GM15510 (cell line): ENCODE data around the gene FAM83C.

Experiments used
- POLR2A ChIP-seq: IDR thresholded peaks from 3 replicates; pipeline ENCODE4 v1.6.1; 2011; ENCODE audit warnings: borderline replicate concordance; ENCODE audit not compliant: insufficient read length; ENCODE audit errors: extremely low read depth

FAM83C gene

DNA sequence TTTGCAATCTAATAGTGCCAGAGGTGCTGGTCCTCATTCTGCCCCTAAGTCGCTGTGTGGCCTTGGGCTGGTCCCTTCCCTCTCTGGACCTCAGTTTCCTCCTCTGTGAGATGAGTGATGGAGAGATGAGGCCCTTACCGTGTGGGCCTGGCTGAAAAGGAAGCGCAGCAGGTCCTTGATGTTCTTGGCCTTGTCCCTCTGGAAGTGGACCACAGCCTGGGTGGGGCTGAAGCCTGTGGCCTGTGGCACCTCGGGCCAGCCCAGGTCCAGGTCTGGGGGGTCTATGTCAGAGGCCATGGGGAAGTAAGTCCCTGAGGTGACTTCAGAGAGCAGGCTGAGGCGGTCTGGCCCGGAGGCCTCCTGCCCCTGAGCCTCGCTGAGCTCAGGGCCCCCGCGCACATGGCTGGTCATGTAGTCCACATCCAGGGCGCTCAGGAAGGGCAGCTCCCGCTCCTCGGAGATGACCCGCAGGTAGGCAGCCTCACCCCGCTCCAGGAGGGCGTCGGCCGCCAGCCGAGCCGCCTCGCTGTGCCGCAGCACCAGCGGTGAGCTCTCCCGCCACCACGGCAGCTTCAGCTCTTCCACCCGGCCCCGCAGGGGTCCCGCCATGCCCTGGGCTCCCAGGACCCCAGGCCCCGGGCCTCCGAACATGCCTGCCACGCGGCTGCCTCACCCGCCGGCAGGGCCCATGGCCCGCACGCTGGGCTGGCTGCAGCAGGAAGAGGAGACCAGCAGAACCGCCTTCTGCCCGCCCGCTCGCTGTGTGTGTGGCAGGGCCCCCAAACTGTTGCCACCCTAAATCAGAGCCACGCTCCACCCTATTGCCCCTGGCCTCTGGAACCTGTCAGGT, at the start of gene FAM83C:
Gene FAM83C (minus strand): TSS at position 772 of the 850 bp plus-strand sequence. CDS start 121 bp downstream, at position 651.
- no peak for TF ChIP-seq POLR2A

DNA sequence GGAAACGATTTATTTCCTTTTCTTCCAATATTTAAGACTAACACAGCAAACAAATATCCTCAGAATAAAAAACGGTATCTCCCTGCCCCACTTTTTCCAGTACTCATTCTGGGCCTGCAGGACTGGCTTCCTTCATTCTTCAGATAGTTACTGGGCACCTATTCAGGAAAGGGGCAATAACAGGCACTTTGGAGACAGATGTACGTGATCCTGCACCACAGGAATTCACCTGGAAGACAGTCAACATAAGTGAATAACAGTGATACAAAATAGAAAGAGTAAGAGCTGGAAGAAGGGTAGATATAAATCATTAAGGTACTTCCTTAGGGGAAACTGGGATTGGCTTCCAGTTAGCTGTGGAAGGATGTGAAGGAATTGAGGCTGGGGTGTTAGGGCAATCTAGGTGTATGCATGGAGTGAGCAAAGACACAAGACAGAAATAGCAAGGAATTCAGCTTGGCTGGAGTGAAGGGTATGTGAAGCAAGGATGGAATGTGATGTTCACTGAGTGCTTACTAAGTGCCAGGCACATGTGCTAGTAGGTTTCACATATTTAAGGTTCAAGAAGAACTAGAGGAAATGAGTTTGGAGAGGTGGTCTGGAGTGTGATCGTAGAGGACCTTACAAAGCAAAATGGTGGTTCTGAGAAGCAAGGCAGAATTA, 49.3 kb upstream of the FAM83C start:
- TF ChIP-seq POLR2A, result no peak

DNA sequence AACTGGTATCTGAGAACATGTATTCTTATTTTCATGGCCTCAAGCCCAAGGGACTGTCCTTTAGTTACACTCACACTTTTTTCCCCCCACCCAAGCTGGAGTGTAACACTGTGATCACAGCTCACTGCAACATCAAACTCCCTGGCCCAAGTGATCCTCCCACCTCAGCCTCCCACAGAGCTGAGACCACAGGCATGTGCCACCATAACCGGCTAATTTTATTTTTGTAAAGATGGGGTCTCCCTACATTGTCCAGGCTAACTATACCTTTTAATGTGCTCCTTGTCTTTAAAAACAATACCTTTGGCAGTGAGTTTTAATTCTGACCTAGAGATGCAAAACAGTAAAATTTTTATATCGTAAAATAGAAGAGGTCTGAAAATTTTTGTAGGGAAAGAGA, 48.2 kb upstream of the FAM83C start:
- TF ChIP-seq POLR2A, result no peak

DNA sequence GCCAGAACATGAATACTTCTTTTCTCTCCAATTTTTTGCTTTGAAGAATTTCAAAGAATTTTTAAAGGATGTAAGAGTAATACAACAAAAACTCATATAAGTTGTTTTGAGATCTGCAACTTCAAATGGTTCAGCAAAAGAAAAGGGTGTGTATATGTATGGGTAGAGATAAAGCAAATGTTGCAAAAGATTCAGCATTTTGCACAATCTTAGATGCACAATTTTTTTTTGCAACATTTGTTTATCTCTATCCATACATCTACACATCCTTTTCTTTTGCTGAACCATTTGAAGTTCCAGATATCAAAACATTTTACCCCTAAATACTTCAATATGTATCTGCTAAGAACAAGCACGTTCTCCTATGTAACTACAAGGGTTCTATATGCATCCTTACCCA, 47.4 kb upstream of the FAM83C start:
- TF ChIP-seq POLR2A, result no peak

DNA sequence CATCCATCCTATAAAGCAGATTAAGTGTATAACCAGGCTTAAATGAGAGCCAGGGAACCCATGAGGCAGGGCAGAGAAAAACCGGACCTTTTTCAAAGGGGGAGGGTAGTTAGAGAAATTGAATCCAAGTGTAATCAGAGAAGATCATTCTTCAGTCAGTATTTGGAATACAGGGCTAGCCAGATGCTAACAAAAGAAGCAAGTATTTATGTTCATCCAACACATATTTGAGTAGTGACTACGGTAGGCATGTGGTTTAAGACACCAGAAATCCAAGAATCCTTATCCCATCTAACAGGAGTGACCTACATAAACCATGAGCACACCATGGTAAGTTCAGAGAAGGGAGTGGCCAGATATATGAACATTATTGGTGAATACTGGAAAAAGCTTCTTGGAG, 46.8 kb upstream of the FAM83C start:
- no peak for TF ChIP-seq POLR2A

DNA sequence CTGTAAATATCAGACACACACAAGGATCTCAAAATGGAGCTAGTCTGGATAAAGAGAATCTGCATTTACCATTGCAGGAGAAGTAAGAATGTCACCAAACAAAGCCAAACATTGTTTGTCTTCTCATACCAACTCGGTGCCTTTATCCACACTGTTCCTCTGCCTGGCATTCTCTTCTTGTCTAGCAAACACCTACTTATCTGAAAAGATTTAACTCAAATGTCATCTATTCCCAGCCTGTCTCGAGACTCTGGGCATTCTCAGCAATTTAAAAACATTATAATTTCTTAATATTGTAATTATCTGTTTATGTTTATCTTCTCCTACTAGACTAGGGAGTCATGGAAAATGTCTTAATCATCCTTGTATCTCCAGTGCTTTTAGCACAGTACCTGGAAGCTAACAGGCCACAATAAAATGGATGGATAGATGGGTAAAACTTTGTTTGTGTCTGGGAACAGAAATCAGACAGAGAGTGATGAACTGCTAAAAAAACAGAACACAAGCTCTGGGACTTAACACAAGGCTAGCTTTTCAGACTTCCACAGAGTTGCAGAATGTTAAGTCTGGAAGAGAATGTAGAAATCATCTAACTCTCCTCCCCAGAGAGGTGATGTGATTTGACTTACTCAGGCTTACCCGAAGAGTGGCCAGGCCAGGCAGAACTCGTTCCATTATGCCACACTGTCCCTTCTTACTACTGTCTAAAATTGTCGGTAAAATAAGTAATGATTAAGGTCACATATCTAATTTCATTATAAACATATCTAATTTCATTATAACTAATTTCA, 42.3 kb upstream of the FAM83C start:
- no peak for TF ChIP-seq POLR2A

DNA sequence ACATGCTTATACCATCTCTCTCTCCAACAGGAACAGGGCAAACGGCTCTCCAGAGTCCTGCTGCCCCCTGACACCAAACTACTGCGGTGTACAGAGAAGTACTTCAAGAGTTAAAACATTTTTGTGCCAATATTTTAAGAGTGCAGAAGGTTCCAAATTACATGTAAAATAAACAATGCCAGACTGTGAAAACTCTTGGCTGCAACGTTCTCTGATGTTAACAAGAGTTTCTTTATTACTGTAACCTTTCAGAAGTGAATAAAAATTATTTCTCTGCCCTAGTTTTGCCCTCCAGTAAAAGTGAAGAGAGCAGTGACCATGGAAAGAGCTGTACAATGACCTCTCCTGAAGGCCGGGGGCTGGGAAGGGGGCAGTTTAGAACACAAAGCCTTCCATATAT, 41.4 kb upstream of the FAM83C start:
- TF ChIP-seq POLR2A, result no peak

DNA sequence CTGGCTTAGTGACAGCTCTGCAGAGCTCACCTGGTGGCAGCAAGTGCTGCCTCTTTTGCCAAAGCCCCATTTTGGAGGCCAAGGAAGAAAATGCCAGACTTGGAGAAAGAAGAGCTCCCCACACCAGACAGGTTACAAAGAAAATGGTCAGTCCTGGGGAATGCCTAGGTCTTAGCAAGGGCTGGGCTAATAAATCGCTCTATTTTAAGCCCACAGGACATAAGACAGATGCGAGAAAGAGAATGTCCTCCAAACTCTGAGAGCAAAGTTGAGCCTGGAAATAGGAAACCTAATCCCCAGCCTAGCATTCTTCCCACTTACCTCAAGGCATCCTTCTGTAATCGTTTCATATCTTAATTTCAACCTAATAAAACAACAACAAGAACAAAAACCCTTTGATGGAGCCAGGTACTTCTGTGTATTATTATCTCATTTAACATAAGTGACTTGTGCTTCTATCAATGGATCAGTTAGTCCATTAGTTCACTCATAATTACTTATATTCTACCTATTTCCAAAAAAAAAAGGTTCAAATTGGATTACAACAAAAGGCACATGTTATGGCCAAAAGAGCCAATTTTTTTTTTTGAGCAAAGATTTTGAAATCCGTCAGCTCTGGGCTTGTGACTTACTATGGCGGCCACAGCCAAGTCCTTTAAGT, 40.4 kb upstream of the FAM83C start:
- no peak for TF ChIP-seq POLR2A

DNA sequence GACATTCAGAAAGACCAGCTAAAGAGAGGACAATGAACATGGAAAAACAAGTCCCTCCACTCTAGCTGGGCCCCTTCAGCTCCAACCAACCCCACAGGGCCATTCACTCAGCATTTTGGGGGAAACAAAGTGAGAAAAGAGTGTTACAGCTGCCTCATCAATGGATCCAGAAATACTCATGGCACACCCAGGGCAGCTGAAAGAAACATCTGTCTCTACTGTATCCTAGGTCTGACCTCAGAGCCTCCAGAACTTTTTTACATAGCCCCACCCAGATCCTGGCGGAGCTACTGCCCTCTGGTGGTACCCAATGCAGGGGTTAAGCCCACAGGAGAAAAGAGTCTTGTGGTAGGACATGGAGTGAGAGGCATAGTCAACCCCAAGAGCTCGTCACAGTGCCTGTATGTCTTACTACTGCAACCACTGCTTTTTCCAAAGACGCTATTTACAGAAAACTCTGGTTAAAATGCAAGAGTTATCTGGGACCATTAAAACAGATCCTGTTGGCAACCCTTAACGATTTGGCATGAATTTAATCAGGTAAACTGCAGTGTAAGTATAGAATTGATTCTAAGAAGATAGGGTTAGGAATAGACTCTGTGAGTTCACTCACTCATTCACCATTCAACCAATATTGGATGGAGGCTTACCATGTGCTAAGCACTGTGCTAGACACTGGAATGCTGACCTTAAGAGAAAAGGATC, 37.4 kb upstream of the FAM83C start:
- TF ChIP-seq POLR2A, result no peak

DNA sequence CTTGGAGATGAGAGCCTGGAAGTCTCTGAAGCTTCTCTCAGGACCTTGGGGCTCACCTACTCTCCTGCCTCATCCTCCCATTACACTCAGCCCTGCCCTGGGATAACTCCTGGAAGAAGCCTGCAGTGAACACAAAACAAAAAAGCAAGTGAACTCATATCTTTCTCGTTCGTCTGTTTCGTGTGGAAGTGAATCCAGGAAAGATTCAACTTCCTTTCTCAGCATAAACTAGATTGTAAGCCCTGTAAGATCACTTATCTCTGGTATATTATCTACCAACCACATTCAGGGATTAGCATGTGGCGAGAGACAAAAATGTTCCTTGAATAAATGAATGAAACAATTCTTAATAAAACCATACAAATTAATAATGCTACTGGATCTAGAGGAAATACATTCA, 36.5 kb upstream of the FAM83C start:
- no peak for TF ChIP-seq POLR2A

DNA sequence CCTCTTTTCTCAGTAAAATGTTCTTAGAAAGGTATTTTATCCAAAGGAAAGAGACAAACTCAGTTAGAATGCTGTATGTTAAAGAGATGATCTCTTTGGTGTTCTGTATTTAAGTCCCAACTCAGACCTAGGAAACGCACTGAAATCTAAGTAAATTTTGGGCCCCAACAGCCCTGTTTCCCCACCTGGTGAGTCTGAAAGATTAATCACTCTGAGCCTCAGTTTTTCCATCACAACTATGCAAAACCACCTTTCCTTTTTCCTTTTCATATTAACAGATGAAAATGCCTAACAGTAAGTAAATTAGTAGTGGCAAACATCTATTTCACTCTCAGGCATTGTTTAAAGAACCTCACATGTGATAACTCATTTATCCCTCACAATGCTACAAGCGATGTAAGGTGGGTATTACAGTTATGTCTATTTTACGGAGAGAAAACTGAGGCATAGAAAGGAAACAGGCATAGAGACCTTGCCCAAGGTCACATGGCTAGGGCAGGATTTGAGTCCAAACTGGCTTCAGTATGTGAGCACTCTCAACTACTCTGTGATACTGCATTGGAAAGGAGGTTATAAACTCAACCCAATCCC, 36.0 kb upstream of the FAM83C start:
- no peak for TF ChIP-seq POLR2A

DNA sequence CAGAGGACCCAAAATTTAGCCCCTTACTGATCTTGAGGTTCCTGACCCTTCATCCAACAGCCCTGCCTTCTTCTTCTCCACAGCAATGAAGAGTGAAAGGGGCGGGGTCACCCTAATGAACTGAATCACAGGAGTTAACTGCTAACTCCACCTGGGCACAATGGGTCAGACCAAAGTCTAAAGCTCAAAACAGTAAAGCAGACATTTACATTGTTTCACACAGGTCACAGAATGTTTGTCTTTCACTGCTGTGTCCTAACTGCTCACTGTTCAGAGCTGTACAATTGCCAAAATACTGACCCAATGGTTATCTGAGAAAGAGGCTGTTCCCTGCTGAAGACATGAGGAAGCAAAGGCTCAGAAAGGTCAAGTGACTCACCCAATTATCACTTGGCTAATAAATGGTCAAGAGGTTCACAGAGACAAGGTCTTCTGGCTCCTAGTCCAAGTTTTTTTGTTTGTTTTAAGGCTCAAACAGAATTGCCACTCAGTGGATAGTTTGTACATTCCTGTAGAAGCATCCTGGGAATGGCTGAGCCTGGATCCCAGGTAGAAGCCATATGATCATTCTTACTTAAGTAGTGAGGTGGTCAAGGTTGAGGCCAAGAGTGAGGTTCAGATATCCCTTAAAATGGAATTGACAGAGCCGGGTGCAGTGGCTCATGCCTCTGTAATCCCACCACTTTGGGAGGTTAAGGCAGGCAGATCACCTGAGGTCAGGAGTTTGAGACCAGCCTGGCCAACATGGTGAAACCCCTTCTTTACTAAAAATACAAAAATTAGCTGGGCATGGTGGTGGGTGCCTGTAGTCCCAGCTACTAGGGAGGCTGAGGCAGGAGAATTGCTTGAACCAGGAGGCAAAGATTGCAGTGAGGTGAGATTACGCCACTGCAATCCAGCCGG, 35.1 kb upstream of the FAM83C start:
- TF ChIP-seq POLR2A, result no peak

DNA sequence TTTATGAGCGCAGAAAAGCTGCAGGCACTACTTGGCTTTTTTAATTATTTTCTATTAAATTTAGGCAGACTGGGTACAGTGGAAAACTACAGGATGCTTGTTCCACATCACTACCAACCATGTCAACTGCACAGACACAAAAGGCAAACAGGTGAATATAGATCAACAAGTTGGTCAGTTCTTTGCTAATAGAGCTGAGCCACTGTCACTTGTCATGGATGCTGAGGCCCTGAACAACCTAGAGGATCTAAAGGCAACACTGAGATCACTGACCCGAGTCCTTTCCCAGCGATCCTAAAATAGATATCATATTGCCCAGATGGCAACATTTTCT, 34.5 kb upstream of the FAM83C start:
- no peak for TF ChIP-seq POLR2A
